ENCODE measurements around the gene FAM107B.
"Not testable (repeated sequence)": the region's sequence is repeated elsewhere in the genome, so short reads cannot be mapped to it uniquely, and the experiment has no call there.

Gene FAM107B

DNA sequence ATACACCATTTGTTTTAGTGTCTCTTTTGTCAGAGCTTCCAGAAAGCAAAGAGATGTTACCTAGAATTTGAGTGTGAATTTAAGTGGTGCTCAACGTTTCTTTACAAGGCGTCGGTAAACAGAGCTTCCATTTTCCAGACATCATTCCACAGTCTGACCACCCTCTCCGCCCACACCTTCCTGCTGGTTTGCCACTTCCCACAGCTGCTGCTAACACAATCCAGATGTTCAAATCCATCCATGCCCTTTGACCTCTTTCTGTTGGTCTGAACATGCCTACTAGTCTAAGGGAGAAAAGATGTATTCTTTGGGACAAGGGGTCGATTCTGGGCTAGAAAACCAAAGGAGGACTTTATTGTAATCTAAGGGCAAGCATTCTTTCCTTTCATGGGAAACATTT lies 86.1 kb downstream of the FAM107B start:
- no peak for DNase-seq

DNA sequence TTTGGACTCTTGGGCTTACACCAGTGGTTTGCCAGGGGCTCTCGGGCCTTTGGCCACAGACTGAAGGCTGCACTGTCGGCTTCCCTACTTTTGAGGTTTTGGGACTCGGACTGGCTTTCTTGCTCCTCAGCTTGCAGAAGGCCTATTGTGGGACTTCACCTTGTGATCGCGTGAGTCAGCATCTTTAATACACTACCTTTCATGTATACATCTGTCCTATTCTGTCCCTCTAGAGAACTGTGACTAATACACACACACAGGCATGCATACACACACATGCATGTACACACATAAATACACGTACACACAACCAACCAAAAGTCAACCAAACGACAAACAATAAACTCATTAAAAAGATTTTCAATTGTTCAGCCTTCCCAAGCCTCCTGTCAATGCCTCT lies 86.5 kb downstream of the FAM107B start:
- not testable (repeated sequence) for DNase-seq

DNA sequence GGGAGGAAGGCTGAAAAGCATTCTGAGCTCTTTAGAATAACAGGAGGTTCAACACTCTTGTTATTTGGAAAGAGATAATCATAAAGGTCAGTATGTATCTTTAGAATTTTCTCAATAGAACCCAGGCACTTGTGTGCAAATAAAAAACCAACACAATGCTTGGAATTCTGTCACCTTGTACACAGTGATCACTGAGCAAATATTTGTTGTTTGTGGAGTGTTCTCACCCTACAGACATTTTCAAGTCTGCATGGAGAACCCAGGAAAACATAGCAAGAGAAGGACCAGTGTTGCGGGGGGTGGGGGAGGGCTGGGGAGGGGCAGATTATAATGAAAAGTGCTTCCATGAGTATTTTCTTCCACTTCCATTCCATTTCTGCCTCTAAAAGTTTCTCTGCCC lies 87.4 kb downstream of the FAM107B start:
- DNase-seq: no peak

DNA sequence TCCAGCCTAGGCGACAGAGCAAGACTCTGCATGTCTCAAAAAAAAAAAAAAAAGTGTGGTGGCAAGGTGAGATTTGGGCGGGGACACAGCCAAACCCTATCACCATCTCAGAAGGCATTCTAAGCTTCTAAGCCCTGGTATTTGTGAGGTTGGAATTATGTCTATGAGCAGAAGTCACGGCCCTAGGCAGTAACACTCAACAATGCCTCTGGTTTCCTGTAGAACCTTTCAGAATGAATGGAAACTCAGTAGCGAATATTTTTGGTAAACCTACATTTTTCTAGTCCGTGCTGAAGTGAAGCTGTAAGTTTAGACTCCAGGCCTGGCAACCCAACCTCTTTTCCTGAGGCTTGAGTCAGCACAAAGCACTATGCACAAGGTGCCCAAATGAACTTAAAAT lies 88.3 kb downstream of the FAM107B start:
- peak in 1 of 5 experiments; percentile 78 for DNase-seq

GRCh38 chr10:14684354-14684753 lies 90.3 kb downstream of the FAM107B start:
- DNase-seq: no peak

- no peak for DNase-seq
These were observed 91.4 kb downstream of the FAM107B start for GRCh38 chr10:14683256-14683655.

DNA sequence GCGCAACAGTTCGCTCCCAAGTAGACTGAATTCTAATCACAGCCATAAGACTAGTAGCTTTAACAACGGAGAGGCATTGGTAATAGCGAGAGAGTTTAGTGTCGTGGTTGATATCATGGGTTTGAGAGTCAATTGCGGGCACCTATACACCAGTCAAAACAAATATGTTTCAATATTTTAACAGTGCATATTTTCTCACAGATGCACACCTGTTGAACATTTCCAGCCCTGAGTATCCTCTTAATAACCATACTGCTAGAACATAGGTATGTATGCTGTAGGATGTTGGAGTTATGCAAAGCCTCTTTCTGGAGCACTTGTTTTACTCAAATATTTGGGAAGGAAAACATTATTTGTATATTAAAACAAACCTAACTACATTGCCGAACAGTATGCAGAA lies 92.9 kb downstream of the FAM107B start:
- DNase-seq: no peak

GRCh38 chr10:14681305-14681704 lies 93.4 kb downstream of the FAM107B start:
- DNase-seq: no peak

GRCh38 chr10:14678637-14679036 lies 96.1 kb downstream of the FAM107B start:
- no peak for DNase-seq

GRCh38 chr10:14676732-14677131 lies 98.0 kb downstream of the FAM107B start:
- DNase-seq: no peak

GRCh38 chr10:14674376-14675050 lies 100.2 kb downstream of the FAM107B start:
- no peak for DNase-seq

DNA sequence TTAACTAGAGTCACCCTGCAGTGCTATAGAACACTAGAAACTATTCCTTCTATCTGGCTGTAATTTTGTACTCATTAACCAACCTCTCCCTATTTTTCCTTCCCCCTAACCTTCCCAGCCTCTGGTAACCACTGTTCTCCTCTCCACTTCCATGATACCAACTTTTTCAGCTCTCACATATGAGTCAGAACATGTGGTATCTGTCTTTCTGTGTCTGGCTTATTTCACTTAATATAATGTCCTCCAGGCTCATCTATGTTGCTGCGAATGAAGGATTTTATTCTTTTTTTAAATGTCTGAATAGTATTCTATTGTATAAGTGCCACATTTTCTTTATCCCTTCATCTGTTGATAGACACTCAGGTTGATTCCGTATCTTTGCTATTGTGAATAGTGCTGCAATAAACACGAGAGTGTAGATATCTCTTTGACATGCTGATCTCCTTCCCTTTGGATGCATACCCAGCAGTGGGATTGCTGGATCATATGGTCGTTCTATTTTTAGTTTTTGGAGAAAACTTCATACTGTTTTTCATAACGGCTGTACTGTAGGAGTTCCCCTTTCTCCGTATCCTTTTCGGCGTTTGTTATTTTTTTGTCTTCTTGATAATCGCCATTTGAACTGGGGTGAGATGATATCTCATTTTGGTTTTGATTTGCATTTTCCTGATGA lies 101.4 kb downstream of the FAM107B start:
- no peak for DNase-seq

DNA sequence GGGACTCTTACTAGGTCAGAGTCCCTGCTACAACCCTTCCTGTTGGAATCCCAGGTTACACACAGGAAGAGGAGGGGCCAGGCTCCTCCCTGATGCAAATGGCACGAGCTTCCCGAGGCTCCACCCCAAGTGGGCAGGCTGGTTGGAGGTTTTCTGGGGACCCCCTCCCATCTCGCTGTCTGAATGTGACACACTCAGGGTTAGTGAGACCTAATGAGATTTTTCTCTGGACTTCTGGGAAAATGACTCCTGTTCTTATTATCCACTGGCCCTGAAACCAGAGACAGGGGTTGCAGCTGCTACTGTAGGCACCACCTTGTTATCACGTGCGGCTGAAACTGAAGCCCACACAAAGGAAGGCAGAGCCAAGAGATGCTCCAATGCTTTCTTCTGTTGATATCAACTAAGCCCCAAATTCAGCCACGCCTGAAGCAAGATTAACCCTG lies 103.3 kb downstream of the FAM107B start:
- DNase-seq: no peak

DNA sequence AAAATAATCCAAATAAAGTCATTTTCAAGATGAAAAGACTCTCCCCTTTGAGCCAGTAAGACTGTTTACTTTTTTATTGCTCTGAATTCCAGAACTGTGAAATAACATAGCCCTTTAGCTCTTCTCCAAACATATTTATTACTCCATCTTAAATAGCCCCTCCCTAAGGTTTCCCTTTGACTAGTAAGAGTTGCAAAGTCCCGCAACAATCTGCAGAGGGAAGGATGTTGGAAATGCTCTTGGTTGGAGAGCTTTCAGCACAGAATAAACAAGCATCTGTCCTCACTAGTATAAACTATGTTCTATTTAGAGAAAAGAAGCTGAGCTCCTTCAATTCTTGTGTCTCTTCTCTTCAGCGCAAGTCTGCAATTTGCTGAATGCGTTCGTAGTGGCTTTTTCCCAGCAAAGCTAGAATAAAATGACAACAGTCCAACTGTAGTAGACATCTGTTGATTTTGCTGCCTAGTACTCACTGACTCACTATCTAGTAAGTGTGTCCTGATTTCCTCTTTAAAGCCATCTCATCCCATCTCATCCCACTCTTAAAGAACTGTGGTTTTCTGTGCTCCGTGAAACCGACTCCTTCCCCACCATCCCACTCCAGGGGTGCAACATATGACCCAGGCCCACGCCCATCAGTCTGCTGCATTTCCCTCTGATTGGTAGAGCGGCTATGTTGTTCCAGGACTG lies 104.0 kb downstream of the FAM107B start:
- no peak for DNase-seq

GRCh38 chr10:14669576-14669975 lies 105.1 kb downstream of the FAM107B start:
- no peak for DNase-seq

DNA sequence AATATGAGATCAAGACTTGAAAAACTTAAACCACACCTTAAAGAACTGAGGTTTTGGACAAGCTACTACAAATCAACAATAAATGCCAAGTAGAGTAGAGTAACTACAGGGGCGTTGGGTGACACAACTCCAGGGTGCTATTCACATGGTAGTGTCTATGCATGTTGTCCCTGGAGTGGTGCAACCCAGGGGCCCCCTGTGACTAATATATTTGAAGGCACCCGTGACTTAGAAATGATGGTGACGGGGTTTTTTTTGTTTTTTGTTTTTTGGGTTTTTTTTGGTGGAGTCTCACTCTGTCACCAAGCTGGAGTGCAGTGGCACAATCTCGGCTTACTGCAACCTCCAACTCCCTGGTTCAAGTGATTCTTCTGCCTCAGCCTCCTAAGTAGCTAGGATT lies 106.9 kb downstream of the FAM107B start:
- no peak for DNase-seq

DNA sequence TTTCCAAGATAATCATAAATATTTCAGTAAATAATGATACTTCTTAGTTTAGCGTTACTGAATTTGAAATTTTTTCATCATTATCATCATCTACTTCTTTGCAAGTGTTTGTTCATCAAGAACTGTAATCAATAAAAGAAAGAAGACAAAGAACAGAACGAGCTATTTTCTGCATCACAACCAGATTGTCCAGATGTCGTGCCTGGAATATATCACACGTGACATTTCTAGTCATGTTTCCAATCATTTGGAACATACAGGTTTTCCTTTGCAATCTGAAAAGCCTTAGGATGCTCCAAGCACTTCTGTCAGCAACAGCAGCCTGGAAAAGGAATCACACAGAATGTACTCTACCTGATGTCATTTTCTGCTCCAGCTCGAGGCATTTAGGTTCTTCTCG lies 107.4 kb downstream of the FAM107B start:
- no peak for DNase-seq

DNA sequence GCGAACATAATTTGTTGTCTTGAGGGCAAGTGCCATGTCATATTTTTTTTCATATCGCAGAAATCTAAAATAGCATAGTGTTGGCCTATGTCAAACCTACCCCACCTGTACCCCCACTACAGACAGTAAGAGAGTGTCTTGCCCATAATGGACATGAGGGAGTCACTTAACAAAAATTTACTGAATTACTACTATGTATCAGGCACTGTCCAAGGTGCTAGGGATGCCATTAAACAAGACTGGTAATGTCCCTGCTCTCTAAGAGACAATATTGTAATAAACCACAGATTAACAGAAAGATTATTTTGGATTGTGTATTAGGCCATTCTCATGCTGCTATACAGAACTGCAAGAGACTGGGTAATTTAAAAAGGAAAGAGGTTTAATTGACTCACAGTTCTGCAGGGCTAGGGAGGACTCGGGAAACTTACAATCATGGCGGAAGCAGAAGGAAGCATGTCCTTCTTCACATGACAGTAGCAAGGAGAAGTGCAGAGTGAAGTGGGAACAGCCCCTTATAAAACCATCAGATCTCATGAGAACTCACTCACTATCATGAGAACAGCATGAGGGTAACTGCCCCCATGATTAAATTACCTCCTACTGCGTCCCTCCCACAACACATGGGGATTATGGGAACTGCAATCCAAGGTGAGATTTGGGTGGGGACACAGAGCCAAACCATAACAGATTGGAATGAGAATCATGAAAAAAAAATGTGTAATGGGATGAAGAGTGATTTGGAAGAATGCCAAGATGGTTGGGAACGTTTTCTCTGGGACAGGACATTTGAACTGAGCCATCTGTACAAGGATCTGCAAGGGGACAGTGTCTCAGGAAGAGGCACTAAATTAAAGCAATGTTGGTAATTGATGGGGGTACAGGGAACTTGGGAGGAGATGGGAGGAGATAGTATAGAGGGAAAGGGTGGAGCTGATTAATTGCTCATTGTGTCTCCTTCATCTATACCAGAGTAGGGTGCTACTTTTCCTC lies 108.5 kb downstream of the FAM107B start:
- no peak for DNase-seq

GRCh38 chr10:14665304-14665703 lies 109.4 kb downstream of the FAM107B start:
- peak in 1 of 5 experiments; percentile 49 for DNase-seq

GRCh38 chr10:14664345-14664744 lies 110.4 kb downstream of the FAM107B start:
- DNase-seq: no peak

- no peak for DNase-seq
These were observed 112.9 kb downstream of the FAM107B start for GRCh38 chr10:14661818-14662217.

DNA sequence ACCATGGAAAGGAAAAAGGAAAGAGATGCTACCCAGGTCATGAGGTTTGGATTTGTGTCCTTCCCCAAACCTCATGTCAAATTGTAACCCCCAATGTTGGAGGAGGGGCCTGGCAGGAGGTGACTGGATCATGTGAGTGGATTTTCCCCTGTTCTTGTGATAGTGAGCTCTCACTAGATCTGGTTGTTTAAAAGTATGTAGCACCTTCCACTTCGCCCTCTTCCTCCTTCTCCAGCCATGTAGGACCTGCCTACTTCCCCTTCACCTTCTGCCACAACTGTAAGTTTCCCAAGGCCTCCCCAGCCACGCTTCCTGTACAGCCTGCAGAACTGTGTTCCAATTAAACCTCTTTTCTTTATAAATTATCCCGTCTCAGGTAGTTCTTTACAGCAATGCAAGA lies 113.9 kb downstream of the FAM107B start:
- no peak for DNase-seq
